ENCODE data around the gene SHLD1.
"Not testable (repeated sequence)": the region's sequence is repeated elsewhere in the genome, so short reads cannot be mapped to it uniquely, and the experiment has no call there.

The SHLD1 gene

DNA sequence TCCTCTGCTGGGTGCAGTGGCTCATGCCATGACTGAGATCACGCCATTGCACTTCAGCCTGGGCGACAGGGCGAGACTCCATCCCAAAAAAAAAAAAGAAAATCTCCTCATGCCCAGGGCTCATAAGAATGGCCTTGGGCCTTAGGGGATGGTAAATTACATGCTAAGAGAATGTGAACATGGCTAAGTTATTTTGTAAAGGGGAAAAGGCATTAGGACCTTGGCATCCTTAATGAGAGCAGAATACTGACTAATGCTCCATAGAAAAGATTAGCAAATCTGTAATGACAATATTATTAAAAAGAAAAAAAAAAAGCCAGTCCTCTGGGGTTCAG lies 12.6 kb upstream of the SHLD1 start:
- no peak for DNase-seq

DNA sequence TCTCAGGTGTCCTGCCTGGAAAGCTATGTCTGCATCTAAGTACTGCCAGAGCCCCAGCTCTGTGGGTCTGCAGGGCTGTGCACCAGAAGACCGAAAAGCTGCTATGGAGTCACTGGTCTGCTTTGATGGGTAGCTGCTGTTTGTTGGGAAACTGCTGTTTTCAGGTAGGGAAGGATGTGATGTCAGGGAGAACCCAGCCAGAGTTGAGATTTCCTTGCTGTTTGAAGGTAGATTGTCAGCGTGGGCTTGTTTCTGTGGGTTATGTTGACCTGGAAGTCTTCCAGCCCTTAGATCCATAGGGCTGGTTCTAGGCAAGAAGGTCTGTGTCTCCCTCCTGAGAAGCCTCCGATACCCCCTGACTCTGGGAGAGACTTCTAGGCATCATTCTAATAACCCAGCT lies 12.2 kb upstream of the SHLD1 start:
- peak; percentile 14 for DNase-seq

DNA sequence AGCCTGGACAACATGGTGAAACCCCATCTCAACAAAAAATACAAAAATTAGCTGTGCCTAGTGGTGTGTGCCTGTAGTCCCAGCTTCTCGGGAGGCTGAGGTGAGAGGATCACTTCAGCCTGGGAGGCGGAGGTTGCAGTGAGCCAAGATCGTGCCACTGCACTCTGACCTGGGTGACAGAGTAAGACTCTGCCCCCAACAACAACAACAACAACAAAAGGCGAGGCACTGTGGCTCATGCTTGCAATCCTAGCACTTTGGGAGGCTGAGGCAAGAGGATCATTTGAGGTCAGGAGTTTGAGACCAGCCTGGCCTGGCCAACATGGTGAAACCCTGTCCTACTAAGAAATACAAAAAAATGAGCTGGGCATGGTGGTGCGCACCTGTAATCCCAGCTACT lies 9.6 kb upstream of the SHLD1 start:
- not testable (repeated sequence) for DNase-seq

DNA sequence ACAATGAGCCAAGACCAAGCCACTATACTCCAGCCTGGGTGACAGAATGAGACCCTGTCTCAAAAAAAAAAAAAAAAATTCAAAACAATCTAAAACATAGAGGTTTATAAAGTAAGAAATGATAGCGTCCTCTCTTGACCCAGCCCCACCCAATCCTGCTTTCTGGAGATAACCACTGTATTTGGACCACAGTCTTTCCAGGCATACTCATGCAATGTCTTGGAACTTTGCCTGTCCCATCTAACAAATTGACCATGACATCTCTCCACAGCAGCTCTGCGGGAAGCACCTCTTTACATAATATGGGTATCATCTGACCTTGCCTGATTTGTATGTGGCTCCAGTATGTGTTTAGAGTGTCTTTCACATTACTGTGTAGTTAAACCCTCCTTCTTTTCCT lies 9.1 kb upstream of the SHLD1 start:
- peak; percentile 13 for DNase-seq

DNA sequence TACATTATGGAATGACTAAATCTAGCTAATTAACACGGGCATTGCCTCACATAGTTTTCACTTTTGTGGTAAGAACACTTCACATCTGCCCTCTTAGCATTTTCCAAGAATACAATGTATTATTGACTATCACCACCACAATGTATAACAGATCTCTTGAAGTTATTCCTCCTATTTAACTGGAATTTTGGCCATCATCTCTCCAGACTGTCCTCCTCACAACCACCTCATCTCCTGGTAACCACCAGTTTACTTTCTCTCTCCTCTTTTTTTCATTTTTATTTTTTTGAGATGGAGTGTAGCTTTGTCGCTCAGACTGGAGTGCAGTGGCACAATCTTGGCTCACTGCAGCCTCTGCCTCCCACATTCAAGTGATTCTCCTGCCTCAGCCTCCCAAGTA lies 8.2 kb upstream of the SHLD1 start:
- DNase-seq: no peak

DNA sequence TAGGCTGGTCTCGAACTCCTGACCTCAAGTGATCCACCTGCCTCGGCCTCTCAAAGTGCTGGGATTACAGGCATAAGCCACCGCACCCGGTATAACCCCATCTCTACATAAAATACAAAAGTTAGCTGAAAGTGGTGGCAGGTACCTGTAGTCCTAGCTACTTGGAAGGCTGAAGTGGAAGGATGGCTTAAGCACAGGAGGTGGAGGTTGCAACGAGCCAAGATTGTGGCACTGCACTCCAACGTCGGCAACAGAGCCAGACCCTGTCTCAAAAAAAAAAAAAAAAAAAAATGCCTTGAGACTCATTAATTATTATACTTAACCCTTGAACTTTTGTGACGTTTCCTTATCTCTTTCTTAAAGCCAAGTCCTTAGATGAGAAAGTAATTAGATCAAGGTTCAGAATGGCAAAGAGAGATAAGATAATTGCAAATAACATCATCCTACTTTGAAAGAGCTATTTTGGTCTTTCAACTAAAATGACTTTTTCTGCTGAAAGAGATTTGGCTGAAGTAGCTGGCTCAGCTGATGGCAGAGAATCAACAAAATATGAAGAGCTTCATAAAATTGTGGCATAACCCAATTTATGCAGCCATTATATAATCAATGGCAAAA lies 4.7 kb upstream of the SHLD1 start:
- no peak for DNase-seq

DNA sequence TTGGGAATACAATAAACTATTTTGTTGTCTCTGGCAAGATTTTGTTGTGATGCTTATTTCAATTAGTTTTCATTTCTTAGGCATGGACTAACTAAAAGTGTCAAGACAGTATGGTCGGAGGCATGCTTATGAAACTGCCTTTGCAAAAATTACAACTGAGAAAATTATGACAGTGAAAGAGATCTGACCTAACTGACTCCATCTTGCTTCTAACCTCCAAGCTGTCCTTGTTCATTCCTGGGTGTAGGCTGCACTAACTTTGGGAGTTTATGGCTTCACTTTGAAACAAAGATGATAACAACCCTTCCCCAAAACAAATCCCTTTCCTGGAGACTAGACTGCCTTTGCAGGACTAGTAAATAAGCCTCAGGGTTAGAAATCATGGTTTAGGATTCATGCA lies 4.1 kb upstream of the SHLD1 start:
- DNase-seq: no peak

DNA sequence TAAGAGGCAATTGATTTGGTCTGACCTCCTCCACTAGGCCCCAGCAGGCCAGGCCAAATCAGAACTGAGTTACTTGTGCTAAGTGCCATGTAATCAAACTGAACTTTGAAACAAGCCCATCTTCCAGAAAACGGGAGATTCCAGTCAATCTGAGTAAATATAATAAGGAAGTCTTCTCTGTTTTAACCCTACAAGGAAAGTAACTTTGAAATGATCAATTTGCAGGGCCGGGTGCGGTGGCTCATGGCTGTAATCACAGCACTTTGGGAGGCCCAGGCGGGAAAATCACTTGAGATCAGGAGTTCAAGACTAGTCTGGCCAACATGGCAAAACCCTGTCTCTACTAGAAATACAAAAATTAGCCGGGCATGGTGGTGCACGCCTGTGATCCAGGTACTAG lies 2.0 kb upstream of the SHLD1 start:
- DNase-seq: no peak

DNA sequence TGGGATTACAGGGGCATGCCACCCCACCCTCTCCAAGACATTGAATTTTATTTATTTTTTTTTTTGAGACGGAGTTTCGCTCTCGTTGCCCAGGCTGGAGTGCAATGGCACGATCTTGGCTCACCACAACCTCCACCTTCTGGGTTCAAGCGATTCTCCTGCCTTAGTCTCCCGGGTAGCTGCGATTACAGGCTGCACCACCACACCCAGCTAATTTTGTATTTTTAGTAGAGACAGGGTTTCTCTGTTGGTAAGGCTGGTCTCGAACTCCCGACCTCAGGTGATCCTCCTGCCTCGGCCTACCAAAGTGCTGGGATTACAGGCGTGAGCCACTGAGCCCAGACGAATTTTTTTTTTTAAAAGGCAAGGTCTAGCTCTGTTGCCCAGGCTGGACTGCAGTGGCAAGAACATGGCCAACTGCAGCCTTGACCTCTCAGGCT lies 669 bp upstream of the SHLD1 start:
- DNase-seq: not testable (repeated sequence)

DNA sequence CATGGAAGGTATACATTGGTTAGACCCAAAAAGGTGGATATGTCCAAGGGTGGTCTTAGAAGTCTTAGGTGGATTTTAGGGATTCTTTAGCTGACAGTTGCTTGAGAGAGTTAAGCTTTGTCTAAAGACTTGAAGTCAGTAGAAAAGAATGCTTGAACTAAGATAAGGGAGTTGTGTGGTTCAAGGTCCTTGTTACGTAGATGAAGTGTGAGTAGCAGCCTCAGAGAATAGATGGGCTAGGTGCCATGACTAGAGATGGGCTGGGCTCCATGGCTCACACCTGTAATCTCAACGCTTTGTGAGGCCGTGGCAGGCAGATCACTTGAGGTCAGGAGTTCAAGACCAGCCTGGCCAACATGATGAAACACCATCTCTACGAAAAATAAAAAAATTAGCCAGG lies 1.7 kb downstream of the SHLD1 start:
- DNase-seq: no peak

DNA sequence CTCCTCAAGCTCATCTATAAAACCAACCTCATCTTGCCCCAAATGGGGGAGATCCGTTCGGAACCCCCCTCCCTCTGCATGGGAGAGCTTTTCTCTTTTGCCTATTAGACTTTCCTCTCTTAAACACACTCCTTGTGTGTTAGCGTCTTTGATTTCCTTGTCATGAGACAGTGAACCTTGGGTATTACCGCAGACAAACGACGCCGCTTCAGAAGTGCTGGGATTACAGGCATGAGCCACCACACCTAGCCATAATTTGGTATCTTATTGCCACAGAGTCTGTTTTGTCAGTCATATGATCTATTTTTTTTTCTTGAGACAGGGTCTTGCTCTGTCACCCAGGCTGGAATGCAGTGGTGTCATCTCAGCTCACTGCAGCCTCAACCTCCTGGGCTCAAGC lies 3.6 kb downstream of the SHLD1 start:
- no peak for DNase-seq

DNA sequence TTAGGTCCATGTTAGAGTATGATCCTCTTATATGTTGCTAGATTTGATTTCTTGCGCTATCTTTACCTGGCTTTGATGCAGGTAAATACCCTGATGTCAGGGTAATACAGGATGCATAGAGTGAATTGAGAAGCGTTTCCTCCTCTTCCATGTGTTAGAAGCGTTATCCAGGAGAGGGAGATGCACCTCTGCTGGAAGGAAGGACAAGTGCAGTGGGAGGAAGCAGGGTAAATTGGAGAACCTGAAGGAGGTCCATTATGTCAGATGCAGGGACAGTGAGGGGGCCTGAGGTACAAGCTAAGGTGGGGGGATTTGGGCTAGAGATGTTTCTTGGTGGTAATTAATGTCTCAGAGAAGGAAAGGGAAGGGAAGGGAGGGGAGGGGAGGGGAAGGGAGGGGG lies 7.7 kb downstream of the SHLD1 start:
- DNase-seq: no peak

DNA sequence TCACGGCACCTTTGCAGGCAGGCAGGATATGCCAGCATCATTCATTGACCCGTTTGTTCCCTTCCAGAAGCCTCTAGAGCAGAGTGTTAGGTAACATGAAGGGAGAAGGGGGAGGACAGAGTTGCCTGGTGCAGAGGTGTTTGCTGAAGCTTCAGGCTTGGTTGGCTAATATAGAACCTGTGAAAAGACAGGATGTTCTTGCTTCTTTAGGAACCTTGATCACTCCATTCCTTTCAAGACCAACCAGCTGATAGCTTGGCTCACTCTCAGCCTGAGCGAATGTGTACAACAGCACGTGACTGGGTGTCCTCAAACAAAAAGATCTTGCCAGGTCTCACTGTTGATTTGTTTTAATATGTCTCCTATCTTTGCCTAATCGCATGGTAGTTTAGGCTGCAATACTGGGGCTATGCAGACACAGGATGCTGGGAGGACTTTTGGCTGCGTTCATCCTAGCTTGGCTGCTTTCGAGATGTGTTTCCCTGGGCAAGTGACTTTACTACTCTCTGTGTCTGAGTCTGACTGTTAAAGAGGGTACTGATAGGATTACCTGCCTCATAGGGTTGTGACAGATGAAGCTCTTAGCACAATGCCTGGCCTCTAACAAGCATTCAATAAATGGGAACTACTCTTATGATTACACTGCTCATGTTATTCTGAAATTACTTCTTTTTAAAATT lies 16.0 kb downstream of the SHLD1 start:
- no peak for DNase-seq

DNA sequence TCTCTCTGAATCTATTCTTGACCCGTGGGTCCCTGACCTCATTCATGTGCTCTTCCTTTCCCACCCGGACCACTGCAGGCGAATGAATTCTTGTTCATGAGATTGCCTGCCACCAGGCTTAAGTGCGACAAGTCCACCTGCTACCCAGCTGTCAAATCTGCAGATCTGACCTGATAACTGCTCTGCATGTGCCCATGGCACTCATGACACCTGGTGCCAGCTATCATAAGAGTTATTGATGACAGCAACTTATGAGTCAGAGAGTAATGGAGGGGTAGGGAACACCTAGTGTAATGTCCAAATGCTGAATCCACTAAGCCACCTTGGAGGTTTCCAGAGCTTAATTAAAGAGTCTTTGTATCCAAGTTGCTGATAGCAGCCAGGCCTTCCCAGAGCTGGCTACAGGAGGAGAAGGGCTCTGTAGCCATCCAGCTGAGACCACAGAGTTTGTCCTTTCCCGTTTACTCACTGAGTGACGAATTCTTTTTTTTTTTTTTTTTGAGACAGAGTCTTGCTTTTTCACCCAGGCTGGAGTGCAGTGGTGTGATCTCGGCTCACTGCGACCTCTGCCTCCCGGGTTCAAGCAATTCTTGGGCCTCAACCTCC lies 17.4 kb downstream of the SHLD1 start:
- DNase-seq: no peak

DNA sequence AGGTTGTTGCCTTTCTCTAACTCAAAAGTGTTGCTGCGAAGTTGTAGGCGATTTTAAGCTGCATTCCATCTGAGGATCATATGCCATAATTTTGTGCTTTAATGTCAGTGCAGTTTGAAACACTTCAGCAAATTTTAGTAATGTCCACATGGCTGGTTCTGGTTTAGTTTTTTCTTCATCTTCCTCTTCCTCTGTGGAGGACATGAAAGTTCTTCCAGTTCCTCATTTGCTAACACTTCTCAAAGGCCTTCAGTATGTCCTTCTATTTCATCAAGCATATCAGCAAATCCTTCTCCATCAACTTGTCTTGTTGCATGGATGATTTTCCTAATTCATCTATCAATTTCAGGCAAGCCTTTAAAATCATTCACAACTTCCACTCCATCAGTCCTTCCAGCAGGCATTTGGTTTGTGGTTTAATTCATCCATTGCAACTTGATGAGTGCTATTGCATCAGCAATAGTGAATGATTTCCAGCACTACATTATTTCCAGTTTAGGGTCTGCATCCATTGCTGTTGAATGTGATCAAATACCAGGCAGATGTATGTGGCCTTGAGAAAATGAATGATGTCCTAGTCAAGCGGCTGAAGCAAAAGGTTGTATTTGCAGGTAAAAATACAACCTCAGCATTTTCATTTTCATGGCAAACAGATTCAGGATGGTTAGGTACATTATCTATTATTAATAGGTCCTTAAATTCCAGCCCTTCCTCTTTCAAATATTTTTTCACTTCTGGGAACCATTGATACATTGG lies 20.2 kb downstream of the SHLD1 start:
- DNase-seq: no peak

DNA sequence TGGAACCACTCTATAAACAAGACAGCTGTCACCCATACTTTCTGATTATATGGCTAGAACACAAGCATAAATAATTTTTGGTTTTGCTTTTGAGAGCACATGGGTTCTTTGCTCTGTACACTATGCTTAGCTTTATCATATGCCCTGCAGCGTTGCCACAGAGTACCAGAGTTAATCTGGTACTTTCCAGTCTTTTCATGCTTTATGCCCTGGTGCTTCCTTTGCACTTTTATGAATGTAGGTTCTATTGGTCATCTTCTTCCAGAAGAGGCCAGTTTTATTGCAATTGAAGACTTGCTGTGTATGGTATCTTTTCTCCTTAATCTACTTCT lies 20.8 kb downstream of the SHLD1 start:
- DNase-seq: no peak

DNA sequence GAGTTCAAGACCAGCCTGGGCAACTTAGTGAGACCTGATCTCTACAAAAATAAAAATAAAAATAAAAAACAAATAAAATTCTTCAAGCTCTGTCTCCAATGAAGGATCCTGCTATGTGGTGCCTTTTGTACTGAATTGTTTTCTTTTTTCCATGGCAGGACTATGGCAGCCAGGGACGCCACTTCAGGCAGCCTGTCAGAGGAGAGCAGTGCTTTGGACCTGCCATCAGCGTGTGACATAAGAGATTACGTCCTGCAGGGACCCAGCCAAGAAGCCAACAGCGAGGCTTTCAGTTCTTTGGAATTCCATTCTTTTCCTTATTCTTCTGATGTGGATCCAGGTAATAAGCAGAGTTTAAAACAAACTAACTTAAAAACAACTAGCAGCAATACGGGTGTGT lies 22.5 kb downstream of the SHLD1 start:
- DNase-seq: no peak

DNA sequence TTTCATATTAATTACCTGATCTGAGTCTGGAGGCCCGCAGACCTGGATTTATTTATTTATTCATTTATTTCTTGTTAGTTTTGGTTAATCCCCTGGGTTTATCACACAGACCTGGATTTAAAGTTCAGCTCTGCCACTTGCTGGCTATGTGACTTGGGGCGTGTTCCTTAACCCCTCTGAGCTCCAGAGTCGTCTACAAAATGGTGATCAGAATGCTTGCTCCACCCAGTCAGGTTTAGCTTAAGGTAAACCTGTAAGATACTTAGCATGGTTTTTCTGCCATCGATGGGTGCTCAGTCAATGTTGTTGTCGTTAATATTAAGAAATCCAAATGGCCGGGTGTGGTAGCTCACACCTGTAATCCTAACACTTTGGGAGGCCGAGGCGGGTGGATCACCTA lies 23.4 kb downstream of the SHLD1 start:
- no peak for DNase-seq

DNA sequence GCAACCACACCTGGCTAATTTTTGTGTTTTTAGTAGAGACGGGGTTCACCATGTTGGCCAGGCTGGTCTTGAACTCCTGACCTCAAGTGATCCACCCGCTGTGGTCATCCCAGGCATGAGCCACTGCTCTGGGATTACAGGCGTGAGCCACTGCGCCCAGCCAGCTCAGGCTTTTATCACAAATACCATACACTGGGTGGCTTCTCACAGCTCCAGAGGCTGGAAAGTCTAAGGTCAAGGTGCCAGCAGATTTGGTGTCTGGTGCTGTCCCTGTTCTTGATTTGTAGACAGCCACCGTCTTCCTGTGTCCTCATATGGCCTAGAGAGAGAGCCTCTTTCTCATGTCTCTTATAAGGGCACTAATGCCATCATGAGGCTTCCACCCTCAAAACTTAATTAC lies 25.9 kb downstream of the SHLD1 start:
- no peak for DNase-seq

DNA sequence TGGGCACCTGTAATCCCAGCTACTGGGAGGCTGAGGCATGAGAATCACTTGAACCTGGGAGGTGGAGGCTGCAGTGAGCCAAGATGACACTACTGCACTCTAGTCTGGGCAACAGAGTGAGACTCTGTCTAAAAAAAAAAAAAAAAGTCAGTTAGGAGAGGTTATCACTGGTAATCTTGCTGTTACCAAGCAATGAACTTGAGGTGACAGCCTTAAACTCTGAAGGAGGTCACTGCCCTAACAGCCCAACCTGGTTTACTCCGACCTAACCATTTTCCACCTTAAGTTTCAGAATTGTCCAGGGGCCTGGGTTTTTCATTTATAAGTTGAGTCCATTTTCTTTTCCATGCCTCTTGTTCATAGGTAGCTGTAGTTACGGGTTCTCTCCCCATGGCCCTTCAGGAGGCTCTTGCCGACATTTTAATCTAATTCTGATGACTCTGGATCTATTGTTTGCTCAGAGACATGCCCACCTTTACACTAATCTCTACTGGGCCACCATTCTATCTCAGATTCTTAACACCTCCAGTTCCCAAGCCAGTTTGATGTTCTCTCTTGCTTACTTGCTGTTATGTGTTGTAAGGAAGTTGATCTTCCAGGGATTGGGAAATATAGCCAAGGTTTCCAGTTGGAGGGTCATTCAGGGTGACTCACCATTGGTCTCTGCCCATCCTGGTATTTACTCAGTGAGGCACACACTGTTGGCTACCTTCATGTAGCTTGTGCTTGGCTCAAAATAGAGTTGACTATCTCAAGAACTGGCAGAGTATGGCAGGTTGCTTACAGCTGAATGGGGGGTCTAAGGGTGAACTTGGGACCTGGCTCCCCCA lies 29.1 kb downstream of the SHLD1 start:
- no peak for DNase-seq

DNA sequence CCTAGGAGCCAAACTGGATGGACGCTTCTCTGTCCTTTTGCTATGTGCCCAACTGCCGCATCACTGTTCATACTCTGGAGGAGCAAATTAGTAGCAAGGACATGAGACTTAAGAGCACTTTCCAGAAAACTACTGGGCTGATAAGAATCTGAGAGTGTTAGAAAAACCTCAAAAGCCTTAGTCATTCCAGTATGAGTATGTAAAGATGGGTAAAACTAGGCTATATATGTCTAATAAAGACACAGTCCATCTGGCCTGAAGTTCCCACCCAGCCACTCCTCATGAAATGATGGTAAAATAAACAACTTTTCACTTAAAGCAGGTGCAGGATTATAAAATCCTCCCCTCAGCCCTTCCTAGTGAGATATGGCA lies 30.6 kb downstream of the SHLD1 start:
- no peak for DNase-seq

DNA sequence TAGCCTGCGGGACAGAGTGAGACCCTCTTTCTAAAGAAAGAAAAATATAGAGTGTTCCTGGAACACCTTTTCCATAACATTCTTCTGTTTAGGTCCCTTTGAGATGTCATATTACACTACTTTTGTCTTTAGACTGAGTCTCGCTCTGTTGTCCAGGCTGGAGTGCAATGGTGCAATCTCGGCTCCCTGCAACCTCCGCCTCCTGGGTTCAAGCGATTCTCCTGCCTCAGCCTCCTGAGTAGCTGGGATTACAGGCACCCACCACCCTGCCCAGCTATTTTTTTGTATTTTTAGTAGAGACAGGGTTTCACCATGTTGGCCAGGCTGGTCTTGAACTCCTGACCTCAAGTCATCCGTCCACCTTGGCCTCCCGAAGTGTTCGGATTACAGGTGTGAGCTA lies 31.2 kb downstream of the SHLD1 start:
- DNase-seq: not testable (repeated sequence)

All from NCI-H2029 treated with DMSO at 0.1 percent for 48 hours (cell line).